IMR-90 (cell line): ENCODE data around the gene FADS6. TPM values are rescaled to one million over a fixed set of nuclear protein-coding genes. Genes with fewer than 3 reads are reported as not detected.

Experiments used
- ATAC-seq: fragments of 200-7000 bp; cut with Tn5 transposase; 2 replicates; pipeline ENCODE4 v1.9.1; 2020; ENCODE audit warnings: low read depth, mild to moderate bottlenecking, moderate library complexity
- BruUV-seq: library from RNA; stranded (reverse); fragments of 400-500 nt; replicated peaks from 2 replicates; lab custom pipeline; 2021; lab: Mats Ljungman, UMichigan
- CTCF ChIA-PET: fragments of 300-600 bp; formaldehyde crosslinking; extraction: SDS; loops from one replicate; lab custom pipeline; 2021; ENCODE audit warnings: antibody characterized with exemption; lab: Yijun Ruan, JAX
- POLR2A ChIA-PET: fragments of 300-600 bp; sonication (Branson Sonifier 250); formaldehyde crosslinking; loops from one replicate; lab custom pipeline; 2022; ENCODE audit warnings: antibody characterized with exemption; ENCODE audit not compliant: unreplicated experiment; lab: Charles Lee
- DNase-seq: peaks from one replicate; pipeline ENCODE4 v3.0.0; 2013
- H2AFZ ChIP-seq: replicated peaks from 2 replicates; pipeline ENCODE3; 2013; ENCODE audit warnings: low read length, mild to moderate bottlenecking; ENCODE audit not compliant: poor library complexity
- H2AK5ac ChIP-seq: 2 replicates; pipeline ENCODE4 v1.6.1; 2013; ENCODE audit warnings: low read depth, low read length, inconsistent platforms
- H2AK9ac ChIP-seq: replicated peaks from 2 replicates; pipeline ENCODE3; 2013; ENCODE audit warnings: mild to moderate bottlenecking, low read depth, low read length, moderate library complexity; ENCODE audit not compliant: poor library complexity
- H2BK120ac ChIP-seq: 2 replicates; pipeline ENCODE4 v1.6.1; 2013; ENCODE audit warnings: low read depth, low read length, inconsistent platforms
- H2BK15ac ChIP-seq: 3 replicates; pipeline ENCODE4 v1.6.1; 2013; ENCODE audit warnings: low read depth, low read length, inconsistent platforms
- H2BK20ac ChIP-seq: 2 replicates; pipeline ENCODE4 v1.6.1; 2013; ENCODE audit warnings: low read depth, mild to moderate bottlenecking, inconsistent platforms, low read length, moderate library complexity
- H2BK5ac ChIP-seq: 2 replicates; pipeline ENCODE4 v1.6.1; 2013; ENCODE audit warnings: mild to moderate bottlenecking, low read depth, low read length, inconsistent platforms; ENCODE audit not compliant: poor library complexity, severe bottlenecking
- H3K14ac ChIP-seq: replicated peaks from 2 replicates; pipeline ENCODE4 v1.6.1; 2013; ENCODE audit warnings: low read depth, low read length, inconsistent platforms
- H3K18ac ChIP-seq: 2 replicates; pipeline ENCODE4 v1.6.1; 2013; ENCODE audit warnings: low read depth, low read length, control low read depth
- H3K23ac ChIP-seq: 2 replicates; pipeline ENCODE4 v1.6.1; 2013; ENCODE audit warnings: low read depth, low read length, inconsistent platforms
- H3K27ac ChIP-seq: 2 replicates; pipeline ENCODE4 v1.5.1; 2013; ENCODE audit warnings: mild to moderate bottlenecking, control low read depth, low read length; ENCODE audit not compliant: insufficient read depth
- H3K27me3 ChIP-seq: 2 replicates; pipeline ENCODE4 v1.6.1; 2013; ENCODE audit warnings: low read length; ENCODE audit not compliant: control insufficient read depth, insufficient read depth
- H3K36me3 ChIP-seq: 2 replicates; pipeline ENCODE4 v1.6.1; 2013; ENCODE audit warnings: low read length, mixed read lengths; ENCODE audit not compliant: control insufficient read depth, insufficient read depth
- H3K4ac ChIP-seq: 2 replicates; pipeline ENCODE4 v1.6.1; 2013; ENCODE audit warnings: low read depth, low read length, inconsistent platforms
- H3K4me1 ChIP-seq: 2 replicates; pipeline ENCODE4 v1.6.1; 2013; ENCODE audit warnings: low read length, mixed read lengths; ENCODE audit not compliant: control insufficient read depth, insufficient read depth
- H3K4me2 ChIP-seq: 2 replicates; pipeline ENCODE4 v1.6.1; 2013; ENCODE audit warnings: low read depth, mild to moderate bottlenecking, control low read depth, low read length, moderate library complexity
- H3K4me3 ChIP-seq: 2 replicates; pipeline ENCODE4 v1.5.1; 2013; ENCODE audit warnings: low read depth, mild to moderate bottlenecking, control low read depth, low read length, moderate library complexity; ENCODE audit not compliant: insufficient read depth
- H3K56ac ChIP-seq: 2 replicates; pipeline ENCODE4 v1.6.1; 2013; ENCODE audit warnings: low read length, inconsistent platforms; ENCODE audit not compliant: insufficient read depth; ENCODE audit errors: extremely low read depth
- H3K79me1 ChIP-seq, 2 experiments: 2 replicates each; pipeline ENCODE4 v1.6.1; 2013; ENCODE audit warnings: low read length in 2 of 2, inconsistent platforms in 1 of 2, low read depth in 1 of 2
- H3K9ac ChIP-seq: 2 replicates; pipeline ENCODE4 v1.6.1; 2013; ENCODE audit warnings: low read depth, low read length, control low read depth
- H3K9me1 ChIP-seq: 2 replicates; pipeline ENCODE4 v1.6.1; 2013; ENCODE audit warnings: low read length, inconsistent platforms; ENCODE audit not compliant: insufficient read depth
- H3K9me3 ChIP-seq: 2 replicates; pipeline ENCODE4 v1.6.1; 2013; ENCODE audit warnings: low read length; ENCODE audit not compliant: control insufficient read depth, insufficient read depth
- H4K20me1 ChIP-seq: 2 replicates; pipeline ENCODE4 v1.6.1; 2013; ENCODE audit warnings: low read length, inconsistent platforms; ENCODE audit not compliant: insufficient read depth
- H4K5ac ChIP-seq: 2 replicates; pipeline ENCODE4 v1.6.1; 2013; ENCODE audit warnings: mild to moderate bottlenecking, low read depth, low read length, control low read depth
- H4K8ac ChIP-seq, 2 experiments: 2 replicates each; pipeline ENCODE4 v1.6.1; 2013; ENCODE audit warnings: low read depth in 2 of 2, low read length in 2 of 2, control low read depth in 1 of 2, inconsistent platforms in 1 of 2
- H4K91ac ChIP-seq: 2 replicates; pipeline ENCODE4 v1.6.1; 2013; ENCODE audit warnings: low read depth, low read length, inconsistent platforms; ENCODE audit not compliant: insufficient read depth
- BHLHE40 ChIP-seq: fragments of 150-350 bp; IDR thresholded peaks from 2 replicates; pipeline ENCODE4 v1.6.1; 2016; ENCODE audit warnings: mild to moderate bottlenecking, low read depth, low read length
- FOS ChIP-seq: fragments of 150-350 bp; IDR thresholded peaks from 2 replicates; pipeline ENCODE4 v1.6.1; 2016; ENCODE audit warnings: low read depth, low read length
- MAZ ChIP-seq: IDR thresholded peaks from 2 replicates; pipeline ENCODE4 v1.6.1; 2012; ENCODE audit warnings: low read depth, mild to moderate bottlenecking, low read length, improper control_type of control experiment, moderate library complexity, borderline replicate concordance
- SMC3 ChIP-seq: fragments of 150-350 bp; IDR thresholded peaks from 2 replicates; pipeline ENCODE4 v1.6.1; 2016; ENCODE audit warnings: low read depth, mild to moderate bottlenecking, antibody characterized with exemption, low read length, moderate library complexity
- WGBS, 2 experiments: methylation state at CpG; one replicate each; pipeline versions ENCODE4 v1.1.5 to v1.1.7; 2013; ENCODE audit warnings: missing lambda C conversion rate in 2 of 2; ENCODE audit not compliant: insufficient read length in 1 of 2; ENCODE audit errors: extremely low coverage in 2 of 2; 5-methylcytosine and 5-hydroxymethylcytosine counted together
- dilution Hi-C: fragments of 300-500 bp; cut with HindIII; formaldehyde crosslinking; loops from one replicate; pipeline ENCODE4 v1.14.3; 2018; ENCODE audit warnings: low sequenced_read_pairs; ENCODE audit not compliant: unreplicated experiment
- in situ Hi-C: fragments of 300-500 bp; cut with MboI; formaldehyde crosslinking; loops from 3 replicates; pipeline ENCODE4 v1.14.3; 2019; ENCODE audit warnings: low sequenced_read_pairs, inconsistent platforms, mixed read lengths
- intact Hi-C: fragments of 100-400 bp; cut with micrococcal nuclease; formaldehyde crosslinking; loops from 2 replicates; pipeline ENCODE4 v1.10.0; 2022
- polyA plus RNA-seq, 3 experiments: library from polyadenylated mRNA; depleted of rRNA; stranded (reverse); fragments of >200 nt; gene quantifications; 2 replicates each; pipeline ENCODE4 v1.2.3, GENCODE V29; 2012; ENCODE audit warnings: low replicate concordance in 1 of 3
- total RNA-seq: library from RNA; depleted of rRNA; stranded (reverse); fragments of >200 nt; gene quantifications from 2 replicates; pipeline ENCODE4 v1.2.3, GENCODE V29; 2012
- TF ChIP-seq, protein P1 (sequence below): fragments of 150-350 bp; IDR thresholded peaks from 2 replicates; pipeline ENCODE4 v1.6.1; 2017; ENCODE audit warnings: mild to moderate bottlenecking, antibody characterized with exemption, low read length, low read depth

Gene FADS6
- total and polyA plus RNA-seq, 2 of the 4 experiments (the other 2 are of a cell fraction): not detected

DNA sequence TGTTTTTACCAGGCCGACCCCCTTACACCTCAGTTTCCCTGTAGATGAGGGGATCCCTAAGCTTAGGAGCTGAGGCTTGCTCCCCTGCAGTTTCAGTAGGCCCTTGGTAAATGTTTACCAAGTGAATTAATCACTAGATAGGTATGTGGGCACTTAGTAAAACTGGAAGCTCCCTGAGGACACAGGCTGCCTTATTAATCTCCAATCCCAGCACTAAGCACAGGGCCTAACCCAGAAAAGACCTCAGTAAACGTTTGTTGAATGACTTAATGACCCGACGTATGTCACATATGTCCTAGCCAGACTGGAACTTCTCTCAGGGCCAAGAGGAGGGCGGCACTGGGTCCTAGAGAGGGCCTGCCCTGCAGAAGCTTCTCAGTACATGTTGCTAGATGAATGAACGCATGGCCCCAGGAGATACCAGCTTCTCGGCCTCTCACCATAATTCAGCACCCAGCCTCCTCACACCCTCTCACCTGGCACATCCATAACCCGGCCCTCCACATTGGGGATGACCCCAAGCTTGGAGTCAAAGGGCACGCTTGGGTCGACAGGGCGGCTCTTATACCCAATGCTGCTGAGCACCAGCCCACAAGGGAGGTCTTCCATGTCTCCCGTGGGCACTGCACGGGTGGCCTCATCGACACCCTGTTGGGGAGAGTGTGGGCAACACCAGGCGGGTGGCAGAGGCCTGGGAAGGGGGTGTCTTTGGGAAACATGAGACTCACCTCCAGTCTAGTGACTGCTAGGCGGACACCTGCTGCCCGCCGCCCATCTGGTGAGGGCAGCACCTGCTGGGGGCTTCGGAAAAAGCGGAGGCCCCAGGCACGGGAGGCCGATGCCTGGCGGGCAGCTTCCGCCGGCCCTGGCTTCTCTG, 29.8 kb downstream of the FADS6 start:
- Histone ChIP-seq H4K91ac (no peak overlapping the region), H3K9ac (no peak overlapping the region), H3K4me3 (no peak overlapping the region), H2BK120ac (no peak overlapping the region), H3K4me2 (no peak overlapping the region), H3K79me1 (0 out of 4 replicates have a peak, but pooled peaks cover 0 to 2% of the 10 kb centered on the region in 2 experiments), H2BK15ac (no peak overlapping the region), H4K8ac (no peak overlapping the region), H3K18ac (no peak overlapping the region), H3K27ac (no peak overlapping the region), H2AK9ac (peak overlapping the region; percentile 13), H2AFZ (no peak overlapping the region), H3K56ac (no peak overlapping the region), H4K20me1 (peaks cover 4% of the 10 kb centered on the region; the same call in 1 of the 2 replicates), H3K9me3 (no peaks in the 10 kb centered on the region), H4K5ac (no peak overlapping the region), H3K27me3 (peaks cover 35% of the 10 kb centered on the region), H3K4ac (no peak overlapping the region), H2AK5ac (no peak overlapping the region), H3K9me1 (no peaks in the 10 kb centered on the region), H3K4me1 (no peaks in the 10 kb centered on the region; the same call in 1 of the 2 replicates), H3K36me3 (peaks cover 9% of the 10 kb centered on the region; the same call in 1 of the 2 replicates), H2BK5ac (no peak overlapping the region), H2BK20ac (no peak overlapping the region), H3K23ac (no peak overlapping the region), H3K14ac (no peak overlapping the region)
- no peak for TF ChIP-seq FOS
- TF ChIP-seq BHLHE40: no peak
- TF ChIP-seq MAZ: no peak
- TF ChIP-seq SMC3: no peak
- TF ChIP-seq, protein P1, sequence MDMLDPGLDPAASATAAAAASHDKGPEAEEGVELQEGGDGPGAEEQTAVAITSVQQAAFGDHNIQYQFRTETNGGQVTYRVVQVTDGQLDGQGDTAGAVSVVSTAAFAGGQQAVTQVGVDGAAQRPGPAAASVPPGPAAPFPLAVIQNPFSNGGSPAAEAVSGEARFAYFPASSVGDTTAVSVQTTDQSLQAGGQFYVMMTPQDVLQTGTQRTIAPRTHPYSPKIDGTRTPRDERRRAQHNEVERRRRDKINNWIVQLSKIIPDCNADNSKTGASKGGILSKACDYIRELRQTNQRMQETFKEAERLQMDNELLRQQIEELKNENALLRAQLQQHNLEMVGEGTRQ: no peak
- in situ Hi-C loops (loop anchor here (25.0 kb wide), 1 partner anchor 651 kb away; the partner anchor contains the start of genes RPL38 and TTYH2), intact Hi-C loops (loop anchor here (10.0 kb wide), 1 partner anchor 489 kb away; no protein-coding TSS in a partner anchor), dilution Hi-C loops (no loop called here)
- ChIA-PET CTCF (interaction anchor here (0.7 to 1.3 kb wide), 2 partner anchors 7 to 118 kb away, joined by 3 to 5 read pairs; no protein-coding TSS in a partner anchor), POLR2A (no interaction called here)
- no TSS peak for BruUV-seq
- no peak for DNase-seq
- no peak for ATAC-seq
- WGBS, 2 experiments: 86% methylated on average over 13 of the region's 25 CpGs; no CpG with 5 or more reads in 1 of the 2 experiments
